Lower leg skin (tissue), 4 donors: ENCODE measurements around the gene MACF1. TPM values are rescaled to one million over a fixed set of nuclear protein-coding genes. Genes with fewer than 3 reads are reported as not detected.
A peak's percentile ranks its signal among the peaks of the same experiment; 100 is the strongest.

Experiments
- DNase-seq, 2 donors: peaks; one replicate each; pipeline ENCODE4 v3.0.0-alpha.2; 2019; ENCODE audit warnings: low spot score in 2 of 2
- H3K4me3 ChIP-seq: fragments of 200-600 bp; sonication (generic); 2 replicates; pipeline ENCODE4 v1.5.1; 2017; ENCODE audit warnings: mild to moderate bottlenecking, low read depth; ENCODE audit not compliant: poor library complexity, severe bottlenecking
- CTCF ChIP-seq, 3 donors: fragments of 450-650 bp; IDR thresholded peaks; one replicate each; pipeline ENCODE4 v1.5.1; 2016; ENCODE audit warnings: antibody characterized with exemption in 3 of 3, mild to moderate bottlenecking in 3 of 3, moderate library complexity in 2 of 3
- POLR2A ChIP-seq, 2 donors: fragments of 450-650 bp; IDR thresholded peaks; one replicate each; pipeline ENCODE4 v1.6.1; 2016 to 2017; ENCODE audit warnings: antibody characterized with exemption in 2 of 2, mild to moderate bottlenecking in 1 of 2, moderate library complexity in 1 of 2
- WGBS, 2 donors: methylation state at CpG; one replicate each; pipeline ENCODE4 v1.1.5; 2018; 5-methylcytosine and 5-hydroxymethylcytosine counted together
- intact Hi-C: fragments of 100-400 bp; cut with DNase I; formaldehyde crosslinking; loops from one replicate; pipeline ENCODE4 v1.15.0; 2023; ENCODE audit warnings: low total_unique reads
- total RNA-seq, 4 donors: library from RNA; depleted of rRNA; stranded (reverse); fragments of >200 nt; gene quantifications; one replicate each; pipeline ENCODE4 v1.1.0, GENCODE V29; 2016

Gene MACF1
- total RNA-seq, 4 donors from 2014 or later, result 427 to 686 (median 463) TPM

DNA sequence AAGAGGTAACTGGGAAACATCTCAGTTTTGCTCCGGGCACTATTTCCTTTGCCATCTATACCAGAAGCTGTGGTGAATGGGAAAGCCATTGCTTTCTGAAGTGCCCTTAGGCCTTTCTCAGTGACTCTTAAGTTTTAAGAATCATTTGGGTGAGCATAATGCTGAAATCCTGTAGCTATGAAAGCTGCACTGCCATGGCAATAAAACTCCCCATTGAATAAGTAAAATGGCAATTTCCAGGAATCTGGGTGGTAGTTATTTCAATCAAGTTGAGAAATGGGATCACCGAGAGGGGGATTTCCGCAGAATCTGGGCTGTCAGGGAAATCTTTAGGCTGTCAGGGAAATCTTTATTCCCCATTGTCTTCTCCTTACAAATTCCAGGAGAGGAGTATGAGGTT lies 26.8 kb upstream of the MACF1 start:
- 64 to 66% methylated on average over 3 of the region's 3 CpGs for WGBS, 2 donors
- TF ChIP-seq CTCF (IDR thresholded peaks at IDR 0.05) (no peak), POLR2A (IDR thresholded peaks at IDR 0.05) (no peak)
- DNase-seq, result no peak
- no peak overlapping the region for H3K4me3 ChIP-seq
- intact Hi-C loops, result no loop called here

- intact Hi-C loops, result no loop called here
- H3K4me3 ChIP-seq, result no peak overlapping the region
- no peak for DNase-seq
- no peak for TF ChIP-seq CTCF (IDR thresholded peaks at IDR 0.05)
- TF ChIP-seq POLR2A (IDR thresholded peaks at IDR 0.05), result no peak
- WGBS, 2 donors, result 52 to 55% methylated on average over 6 of the region's 6 CpGs
These were observed 25.7 kb upstream of the MACF1 start for GRCh38 chr1:39178541-39179431.

DNA sequence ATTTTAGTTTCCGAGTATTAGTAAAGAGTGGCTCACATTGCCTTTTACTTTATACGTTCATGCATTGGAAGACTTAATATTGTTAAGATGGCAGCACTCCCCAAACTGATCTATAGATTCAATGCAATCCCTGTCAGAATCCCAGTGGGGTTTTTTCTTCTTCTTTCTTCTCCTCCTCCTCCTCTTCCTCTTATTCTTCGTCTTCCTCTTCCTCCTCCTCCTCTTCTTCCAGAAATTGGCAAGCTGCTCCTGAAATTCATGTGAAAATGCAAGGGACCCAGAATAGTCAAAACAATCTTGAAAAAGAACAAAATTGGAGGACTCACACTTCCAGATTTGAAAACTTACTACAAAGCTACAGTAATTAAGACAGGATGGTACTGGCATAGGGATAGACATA lies 23.2 kb upstream of the MACF1 start:
- H3K4me3 ChIP-seq, result no peak overlapping the region
- intact Hi-C loops, result no loop called here
- DNase-seq, result no peak
- no peak for TF ChIP-seq POLR2A (IDR thresholded peaks at IDR 0.05)
- no peak for TF ChIP-seq CTCF (IDR thresholded peaks at IDR 0.05)
- 59 to 82% methylated on average over 3 of the region's 3 CpGs for WGBS, 2 donors

GRCh38 chr1:39182804-39183203 lies 21.7 kb upstream of the MACF1 start:
- WGBS, 2 donors, result 82 to 91% methylated on average over 2 of the region's 2 CpGs
- H3K4me3 ChIP-seq, result no peak overlapping the region
- TF ChIP-seq POLR2A (IDR thresholded peaks at IDR 0.05), result no peak
- no peak for TF ChIP-seq CTCF (IDR thresholded peaks at IDR 0.05)
- DNase-seq, result no peak
- intact Hi-C loops, result no loop called here

GRCh38 chr1:39183503-39184353 lies 20.8 kb upstream of the MACF1 start:
- intact Hi-C loops, result no loop called here
- DNase-seq, result peak; percentile 80 to 90
- no peak overlapping the region for H3K4me3 ChIP-seq
- TF ChIP-seq CTCF (IDR thresholded peaks at IDR 0.05), result no peak
- TF ChIP-seq POLR2A (IDR thresholded peaks at IDR 0.05), result no peak
- WGBS, 2 donors, result 45 to 47% methylated on average over 4 of the region's 4 CpGs
